Activated CD8-positive, alpha-beta T cell treated with anti-CD3 and anti-CD28 coated beads for 36 hours (primary cell): ENCODE measurements around the gene DYRK1A. TPM values are rescaled to one million over a fixed set of nuclear protein-coding genes. Genes with fewer than 3 reads are reported as not detected.

ENCODE experiments used
- ATAC-seq: fragments of 200-7000 bp; cut with Tn5 transposase; one replicate; pipeline ENCODE4 v1.10.0; 2021; ENCODE audit warnings: mild to moderate bottlenecking, moderate library complexity
- CTCF ChIA-PET: fragments of 350-600 bp; sonication (Branson Sonifier 250); formaldehyde crosslinking; loops from one replicate; lab custom pipeline; 2021; ENCODE audit warnings: antibody characterized with exemption; lab: Charles Lee
- POLR2A ChIA-PET: fragments of 350-600 bp; sonication (Branson Sonifier 250); formaldehyde crosslinking; loops from one replicate; lab custom pipeline; 2021; ENCODE audit warnings: antibody characterized with exemption; lab: Charles Lee
- DNase-seq: peaks from one replicate; pipeline ENCODE4 v3.0.0-alpha.2; 2020
- H3K27ac Mint-ChIP-seq: one replicate; pipeline ENCODE4 v1.8.0; 2021; ENCODE audit warnings: mild to moderate bottlenecking, mixed read lengths
- H3K27me3 Mint-ChIP-seq: one replicate; pipeline ENCODE4 v1.8.0; 2021; ENCODE audit warnings: mixed read lengths
- H3K36me3 Mint-ChIP-seq: one replicate; pipeline ENCODE4 v1.8.0; 2021; ENCODE audit warnings: low read depth, mixed read lengths
- H3K4me1 Mint-ChIP-seq: one replicate; pipeline ENCODE4 v1.8.0; 2021; ENCODE audit warnings: low read depth, mixed read lengths
- H3K4me3 Mint-ChIP-seq: one replicate; pipeline ENCODE4 v1.8.0; 2021; ENCODE audit warnings: mild to moderate bottlenecking, moderate library complexity, mixed read lengths
- H3K9me3 Mint-ChIP-seq: one replicate; pipeline ENCODE4 v1.8.0; 2021; ENCODE audit warnings: mixed read lengths
- intact Hi-C: fragments of 100-400 bp; cut with micrococcal nuclease; formaldehyde crosslinking; loops from one replicate; pipeline ENCODE4 v1.10.0; 2022
- total RNA-seq, 2 experiments: library from RNA; stranded (reverse); gene quantifications; one replicate each; pipeline ENCODE4 v1.2.3, GENCODE V29; 2021
- TF ChIP-seq, protein P1 (sequence below): fragments of 200-600 bp; IDR thresholded peaks from one replicate; pipeline ENCODE4 v1.8.0; 2022; ENCODE audit warnings: antibody characterized with exemption, mild to moderate bottlenecking

Gene DYRK1A
- total RNA-seq, 2 experiments from 2014 or later: 57.5 to 58.7 TPM

DNA sequence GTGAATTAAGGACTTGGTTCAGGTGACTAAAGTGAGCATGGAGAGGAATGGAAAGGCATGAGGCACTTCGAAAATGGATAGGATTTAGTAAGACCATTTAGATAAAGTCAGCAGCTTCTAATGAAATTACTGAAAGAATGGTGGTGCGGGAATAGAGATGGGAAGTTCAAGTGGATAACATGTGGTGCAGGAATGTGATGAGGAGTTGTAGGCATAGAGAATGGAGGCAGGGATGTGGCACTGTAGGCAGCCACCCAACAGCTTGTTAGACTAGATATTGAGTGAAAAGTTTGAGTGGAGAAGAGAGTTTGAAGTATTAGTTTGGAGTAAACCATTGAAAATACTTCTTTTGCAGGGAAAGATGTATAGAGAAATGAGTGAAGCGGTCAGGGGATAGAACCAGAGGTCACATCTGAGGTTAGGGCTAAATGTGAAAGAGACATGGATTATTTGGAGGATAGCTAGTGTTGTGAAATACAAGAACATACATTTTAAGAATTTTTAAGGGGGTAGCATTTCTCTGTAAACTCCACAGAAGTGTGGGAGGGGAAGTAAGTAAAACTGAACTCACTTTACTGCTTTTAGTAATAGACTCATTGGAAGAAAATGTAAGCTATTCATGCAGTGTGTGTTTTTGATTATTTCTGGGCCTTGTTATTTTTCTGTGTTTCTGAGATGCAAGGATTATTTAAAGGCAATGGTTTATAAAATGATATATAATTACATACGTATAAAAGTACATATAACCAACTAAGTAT is 46.2 kb downstream of the DYRK1A start:
- POLR2A ChIA-PET: interaction anchor here (0.6 kb wide), 1 partner anchor 134 kb away, joined by 3 read pairs; no protein-coding TSS in a partner anchor
- peak overlapping the region; percentile 19 for H3K27ac Mint-ChIP-seq

DNA sequence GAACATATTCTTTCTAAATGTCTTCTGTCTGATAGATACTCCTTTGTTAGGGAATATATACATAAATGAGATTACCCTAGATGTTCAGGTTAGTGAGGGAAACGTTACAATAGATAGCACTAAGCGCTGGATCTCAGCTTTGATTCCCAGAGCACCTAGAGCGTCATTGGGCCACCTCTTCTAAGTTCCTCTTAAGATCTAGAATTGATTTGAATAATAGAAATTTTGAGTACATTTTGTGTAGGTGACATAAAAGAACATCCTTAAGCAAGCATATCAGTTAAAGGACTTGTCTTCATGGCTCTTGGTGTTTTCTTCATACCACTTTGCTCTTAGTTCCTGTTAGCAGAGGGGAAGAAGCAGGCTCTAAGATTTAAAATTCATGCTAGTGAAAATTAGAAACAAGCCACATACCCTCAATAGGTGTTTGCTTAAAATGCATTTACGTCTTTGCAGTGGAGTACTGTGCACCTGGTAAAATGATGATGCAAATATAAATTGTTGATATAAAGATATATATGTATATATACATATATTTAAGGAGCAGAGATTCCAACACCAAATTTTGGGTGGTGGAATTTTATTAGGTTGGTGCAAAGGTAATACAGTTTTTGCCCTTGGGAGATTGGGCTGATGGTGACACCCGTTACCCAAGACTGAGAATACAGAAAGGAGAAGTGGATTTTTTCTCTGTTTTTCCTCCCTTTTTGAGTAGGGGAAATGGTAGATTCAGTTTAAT is 47.1 kb downstream of the DYRK1A start:
- ATAC-seq (no peak), DNase-seq (no peak)
- H3K4me1 Mint-ChIP-seq: peaks cover 84% of the 10 kb centered on the region
- TF ChIP-seq, protein P1, sequence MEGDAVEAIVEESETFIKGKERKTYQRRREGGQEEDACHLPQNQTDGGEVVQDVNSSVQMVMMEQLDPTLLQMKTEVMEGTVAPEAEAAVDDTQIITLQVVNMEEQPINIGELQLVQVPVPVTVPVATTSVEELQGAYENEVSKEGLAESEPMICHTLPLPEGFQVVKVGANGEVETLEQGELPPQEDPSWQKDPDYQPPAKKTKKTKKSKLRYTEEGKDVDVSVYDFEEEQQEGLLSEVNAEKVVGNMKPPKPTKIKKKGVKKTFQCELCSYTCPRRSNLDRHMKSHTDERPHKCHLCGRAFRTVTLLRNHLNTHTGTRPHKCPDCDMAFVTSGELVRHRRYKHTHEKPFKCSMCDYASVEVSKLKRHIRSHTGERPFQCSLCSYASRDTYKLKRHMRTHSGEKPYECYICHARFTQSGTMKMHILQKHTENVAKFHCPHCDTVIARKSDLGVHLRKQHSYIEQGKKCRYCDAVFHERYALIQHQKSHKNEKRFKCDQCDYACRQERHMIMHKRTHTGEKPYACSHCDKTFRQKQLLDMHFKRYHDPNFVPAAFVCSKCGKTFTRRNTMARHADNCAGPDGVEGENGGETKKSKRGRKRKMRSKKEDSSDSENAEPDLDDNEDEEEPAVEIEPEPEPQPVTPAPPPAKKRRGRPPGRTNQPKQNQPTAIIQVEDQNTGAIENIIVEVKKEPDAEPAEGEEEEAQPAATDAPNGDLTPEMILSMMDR: no peak
- intact Hi-C loops: no loop called here
- H3K27me3 Mint-ChIP-seq: no peaks in the 10 kb centered on the region
- H3K27ac Mint-ChIP-seq: peak overlapping the region; percentile 7
- POLR2A ChIA-PET: interaction anchor here (0.6 to 1.2 kb wide), 2 partner anchors 27 to 133 kb away, joined by 3 read pairs; no protein-coding TSS in a partner anchor
- peaks cover 10% of the 10 kb centered on the region for H3K36me3 Mint-ChIP-seq
- CTCF ChIA-PET: interaction anchor here (0.9 to 1.4 kb wide), 2 partner anchors 32 to 39 kb away, joined by 3 read pairs; no protein-coding TSS in a partner anchor
- no peak overlapping the region for H3K4me3 Mint-ChIP-seq
- H3K9me3 Mint-ChIP-seq: no peaks in the 10 kb centered on the region

More for the DNA sequence above, 46.2 kb downstream of the DYRK1A start:
- Mint-ChIP-seq H3K4me1 (peaks cover 82% of the 10 kb centered on the region), H3K27me3 (no peaks in the 10 kb centered on the region), H3K9me3 (no peaks in the 10 kb centered on the region), H3K36me3 (peaks cover 11% of the 10 kb centered on the region), H3K4me3 (no peak overlapping the region)
- CTCF ChIA-PET: interaction anchor here (0.9 to 1.4 kb wide), 3 partner anchors 13 to 40 kb away, joined by 3 read pairs; no protein-coding TSS in a partner anchor
- no peak for ATAC-seq
- TF ChIP-seq, protein P1: no peak
- no peak for DNase-seq
- intact Hi-C loops: no loop called here

DNA sequence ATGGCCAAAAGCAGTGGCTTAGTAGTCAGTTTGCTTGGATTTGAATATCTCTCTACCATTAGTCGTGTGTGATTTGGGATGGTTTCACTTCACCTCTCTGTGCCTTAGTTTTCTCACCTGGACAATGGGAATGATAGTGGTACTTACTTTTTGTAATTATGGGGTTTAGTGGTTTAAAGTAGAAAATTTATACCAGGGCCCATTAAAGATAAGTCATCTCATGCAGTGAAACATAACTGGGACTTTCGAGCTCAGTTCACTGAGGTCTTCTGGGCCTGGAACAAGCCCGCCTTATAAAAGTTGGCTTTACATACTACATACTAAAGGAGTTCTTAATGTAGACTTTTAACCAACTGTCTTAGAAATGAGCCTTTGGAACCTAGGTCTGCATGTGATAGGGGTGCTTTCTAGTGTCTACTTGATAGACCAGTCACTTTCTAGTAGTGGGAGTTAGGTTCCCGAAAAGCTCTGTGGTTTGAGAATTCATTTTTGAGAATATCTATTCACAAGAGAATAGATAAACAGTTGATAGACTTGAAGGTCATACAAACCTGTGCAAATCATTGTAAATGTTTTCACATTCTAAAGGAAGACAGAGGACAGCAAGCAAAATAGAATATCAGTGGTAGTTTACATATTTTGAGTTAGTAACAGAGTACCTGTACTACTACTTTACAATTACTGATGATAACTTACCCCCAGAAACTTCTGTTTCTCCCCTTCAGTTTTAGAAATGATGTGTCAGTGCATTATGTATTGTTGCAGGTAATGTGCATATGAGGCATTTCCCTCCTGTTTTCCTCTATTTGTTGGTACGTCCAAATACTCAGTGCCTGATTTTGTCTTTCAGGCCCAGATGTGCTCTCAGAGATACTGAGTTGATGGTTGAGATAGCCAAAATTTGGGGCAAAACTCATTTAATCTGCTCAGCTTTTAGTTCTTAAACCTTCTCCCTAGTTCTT is 48.0 kb downstream of the DYRK1A start:
- Mint-ChIP-seq H3K27me3 (no peaks in the 10 kb centered on the region), H3K36me3 (peaks cover 11% of the 10 kb centered on the region), H3K9me3 (no peaks in the 10 kb centered on the region), H3K4me3 (no peak overlapping the region), H3K27ac (peak overlapping the region; percentile 70), H3K4me1 (peaks cover 87% of the 10 kb centered on the region)
- no peak for DNase-seq
- TF ChIP-seq, protein P1: no peak
- CTCF ChIA-PET: interaction anchor here (2.8 kb wide), 1 partner anchor 45 kb away, joined by 8 read pairs; no protein-coding TSS in a partner anchor
- peak; percentile 41 for ATAC-seq
- intact Hi-C loops: no loop called here
- POLR2A ChIA-PET: interaction anchor here (0.7 to 1.2 kb wide), 2 partner anchors 28 to 149 kb away, joined by 3 read pairs; no protein-coding TSS in a partner anchor

DNA sequence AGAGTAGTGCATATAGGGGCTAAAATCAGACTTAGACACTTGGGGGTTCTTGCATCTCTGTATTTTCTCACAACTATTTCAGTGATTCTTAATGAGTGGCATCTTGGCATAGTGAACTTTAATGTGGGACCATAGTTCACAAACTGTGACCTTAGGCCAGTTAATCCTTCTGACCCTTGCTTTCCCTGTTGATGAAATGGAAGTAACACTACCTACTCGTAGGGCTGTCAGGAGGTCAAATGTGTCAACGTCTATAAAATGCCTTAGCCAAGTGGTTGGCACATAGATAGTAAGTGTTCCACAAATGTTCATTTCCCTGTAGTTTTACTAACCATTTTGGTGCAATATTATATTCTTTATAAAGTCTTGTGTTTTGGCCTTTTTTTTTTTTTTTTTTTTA is 49.4 kb downstream of the DYRK1A start:
- CTCF ChIA-PET: interaction anchor here (2.8 kb wide), 1 partner anchor 46 kb away, joined by 8 read pairs; no protein-coding TSS in a partner anchor
- TF ChIP-seq, protein P1: no peak
- no peaks in the 10 kb centered on the region for H3K9me3 Mint-ChIP-seq
- intact Hi-C loops: no loop called here
- H3K4me3 Mint-ChIP-seq: no peak overlapping the region
- POLR2A ChIA-PET: interaction anchor here (1.0 kb wide), 1 partner anchor 10 kb away, joined by 3 read pairs; no protein-coding TSS in a partner anchor
- peaks cover 14% of the 10 kb centered on the region for H3K36me3 Mint-ChIP-seq
- H3K4me1 Mint-ChIP-seq: peaks cover 90% of the 10 kb centered on the region
- peak overlapping the region; percentile 70 for H3K27ac Mint-ChIP-seq
- ATAC-seq (no peak), DNase-seq (no peak)
- no peaks in the 10 kb centered on the region for H3K27me3 Mint-ChIP-seq
